Measurements from ENCODE around the gene PIK3IP1.

The PIK3IP1 gene

DNA sequence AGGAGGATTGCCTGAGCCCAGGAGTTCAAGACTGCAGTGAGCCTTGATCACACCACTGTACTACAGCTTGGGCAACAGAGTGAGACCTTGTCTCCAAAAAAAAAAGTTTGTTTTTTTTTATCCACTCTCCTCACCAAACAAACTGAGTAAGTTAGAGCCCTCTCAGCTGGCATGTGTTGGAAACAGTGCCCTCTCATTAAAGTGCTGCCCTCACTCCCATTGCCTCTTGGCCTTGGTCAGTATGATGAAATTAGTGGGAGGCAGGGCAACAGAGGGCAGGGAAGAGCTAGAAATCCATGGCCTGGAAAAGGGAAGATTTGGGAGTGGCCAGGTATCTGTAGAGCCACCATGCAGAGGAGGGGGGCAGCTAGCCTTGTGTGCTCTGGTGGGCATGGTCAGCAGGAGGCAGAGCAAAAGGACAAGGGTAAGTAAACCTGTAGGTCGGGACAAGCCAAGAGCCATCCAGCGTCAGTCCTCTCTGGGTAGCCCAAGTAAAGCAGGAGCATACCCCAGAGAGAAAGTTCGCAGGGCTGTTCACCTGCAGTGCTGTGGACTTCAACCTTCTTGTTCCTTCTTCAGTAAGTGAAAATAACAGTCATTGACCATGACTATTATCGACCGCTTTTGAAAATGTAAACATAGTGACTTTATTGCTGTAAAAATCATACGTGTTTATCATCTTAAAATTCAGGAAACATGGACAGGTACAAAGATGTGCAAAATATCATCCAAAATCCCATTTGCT is 28.2 kb downstream of the PIK3IP1 start:
- no peaks in the 10 kb centered on the region for H3F3A ChIP-seq (ENCODE audit: control insufficient read depth, insufficient read depth)
- H3K9me2 ChIP-seq (replicated peaks; ENCODE audit: control insufficient read depth, low read length), result no peaks in the 10 kb centered on the region
- H3K4me3 ChIP-seq (ENCODE audit: low read length), result no peak overlapping the region
- H3K4me2 ChIP-seq (ENCODE audit: low read length), result no peak overlapping the region
- no peaks in the 10 kb centered on the region for H3K4me1 ChIP-seq (ENCODE audit: control insufficient read depth, low read length)
- no peaks in the 10 kb centered on the region for H3K27me3 ChIP-seq (ENCODE audit: control insufficient read depth, low read length)
- no peaks in the 10 kb centered on the region for H3K79me2 ChIP-seq (ENCODE audit: control insufficient read depth, low read length)
- TF ChIP-seq EZH2phosphoT487 (IDR thresholded peaks at IDR 0.05; ENCODE audit: borderline replicate concordance, low read length), result no peak
- TF ChIP-seq, protein P1, sequence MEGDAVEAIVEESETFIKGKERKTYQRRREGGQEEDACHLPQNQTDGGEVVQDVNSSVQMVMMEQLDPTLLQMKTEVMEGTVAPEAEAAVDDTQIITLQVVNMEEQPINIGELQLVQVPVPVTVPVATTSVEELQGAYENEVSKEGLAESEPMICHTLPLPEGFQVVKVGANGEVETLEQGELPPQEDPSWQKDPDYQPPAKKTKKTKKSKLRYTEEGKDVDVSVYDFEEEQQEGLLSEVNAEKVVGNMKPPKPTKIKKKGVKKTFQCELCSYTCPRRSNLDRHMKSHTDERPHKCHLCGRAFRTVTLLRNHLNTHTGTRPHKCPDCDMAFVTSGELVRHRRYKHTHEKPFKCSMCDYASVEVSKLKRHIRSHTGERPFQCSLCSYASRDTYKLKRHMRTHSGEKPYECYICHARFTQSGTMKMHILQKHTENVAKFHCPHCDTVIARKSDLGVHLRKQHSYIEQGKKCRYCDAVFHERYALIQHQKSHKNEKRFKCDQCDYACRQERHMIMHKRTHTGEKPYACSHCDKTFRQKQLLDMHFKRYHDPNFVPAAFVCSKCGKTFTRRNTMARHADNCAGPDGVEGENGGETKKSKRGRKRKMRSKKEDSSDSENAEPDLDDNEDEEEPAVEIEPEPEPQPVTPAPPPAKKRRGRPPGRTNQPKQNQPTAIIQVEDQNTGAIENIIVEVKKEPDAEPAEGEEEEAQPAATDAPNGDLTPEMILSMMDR (IDR thresholded peaks at IDR 0.05; ENCODE audit: low read depth, low read length, poor library complexity, severe bottlenecking), result no peak
- peaks cover 39% of the 10 kb centered on the region for H3K36me3 ChIP-seq (ENCODE audit: control insufficient read depth, low read length)
- no peaks in the 10 kb centered on the region for H4K20me1 ChIP-seq (ENCODE audit: control insufficient read depth, insufficient read depth, low read depth, low read length)
- no peaks in the 10 kb centered on the region for H3K9me3 ChIP-seq (ENCODE audit: control insufficient read depth, insufficient read depth, low read length)
- H3K27ac ChIP-seq (ENCODE audit: low read depth, low read length), result no peak overlapping the region

DNA sequence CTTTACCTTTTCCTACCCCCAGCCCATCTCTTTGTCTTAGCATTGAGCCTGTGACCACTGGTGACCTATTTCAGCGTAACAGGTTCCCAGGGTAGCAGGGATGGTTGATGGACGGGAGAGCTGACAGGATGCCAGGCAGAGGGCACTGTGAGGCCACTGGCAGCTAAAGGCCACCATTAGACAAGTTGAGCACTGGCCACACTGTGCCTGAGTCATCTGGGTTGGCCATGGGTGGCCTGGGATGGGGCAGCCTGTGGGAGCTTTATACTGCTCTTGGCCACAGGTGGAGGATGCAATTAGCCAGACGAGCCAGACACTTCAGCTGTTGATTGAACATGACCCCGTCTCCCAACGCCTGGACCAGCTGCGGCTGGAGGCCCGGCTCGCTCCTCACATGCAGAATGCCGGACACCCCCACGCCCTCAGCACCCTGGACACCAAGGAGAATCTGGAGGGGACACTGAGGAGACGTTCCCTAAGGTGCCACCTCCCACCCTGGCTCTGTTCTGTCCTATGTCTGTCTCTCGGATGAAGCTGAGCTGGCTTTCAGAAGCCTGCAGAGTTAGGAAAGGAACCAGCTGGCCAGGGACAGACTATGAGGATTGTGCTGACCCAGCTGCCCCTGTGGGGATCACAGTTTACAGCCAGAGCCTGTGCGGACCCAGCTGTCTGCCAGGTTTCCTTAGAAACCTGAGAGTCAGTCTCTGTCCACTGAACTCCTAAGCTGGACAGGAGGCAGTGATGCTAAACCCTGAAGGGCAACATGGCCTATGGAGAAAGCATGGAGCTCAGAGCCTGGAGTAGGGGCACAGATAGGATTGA is 29.8 kb downstream of the PIK3IP1 start:
- no peaks in the 10 kb centered on the region for H4K20me1 ChIP-seq (ENCODE audit: control insufficient read depth, insufficient read depth, low read depth, low read length)
- no peak overlapping the region for H3K4me3 ChIP-seq (ENCODE audit: low read length)
- no peaks in the 10 kb centered on the region for H3K79me2 ChIP-seq (ENCODE audit: control insufficient read depth, low read length)
- H3K27ac ChIP-seq (ENCODE audit: low read depth, low read length), result no peak overlapping the region
- no peaks in the 10 kb centered on the region for H3K4me1 ChIP-seq (ENCODE audit: control insufficient read depth, low read length)
- no peaks in the 10 kb centered on the region for H3K9me2 ChIP-seq (replicated peaks; ENCODE audit: control insufficient read depth, low read length)
- H3F3A ChIP-seq (ENCODE audit: control insufficient read depth, insufficient read depth), result no peaks in the 10 kb centered on the region
- no peaks in the 10 kb centered on the region for H3K9me3 ChIP-seq (ENCODE audit: control insufficient read depth, insufficient read depth, low read length)
- H3K4me2 ChIP-seq (ENCODE audit: low read length), result no peak overlapping the region
- H3K36me3 ChIP-seq (ENCODE audit: control insufficient read depth, low read length), result peaks cover 47% of the 10 kb centered on the region
- H3K27me3 ChIP-seq (ENCODE audit: control insufficient read depth, low read length), result no peaks in the 10 kb centered on the region
- no peak for TF ChIP-seq EZH2phosphoT487 (IDR thresholded peaks at IDR 0.05; ENCODE audit: borderline replicate concordance, low read length)
- TF ChIP-seq, protein P1 (IDR thresholded peaks at IDR 0.05; ENCODE audit: low read depth, low read length, poor library complexity, severe bottlenecking), result no peak

GRCh38 chr22:31260474-31260856 is 31.8 kb downstream of the PIK3IP1 start:
- TF ChIP-seq EZH2phosphoT487 (IDR thresholded peaks at IDR 0.05; ENCODE audit: borderline replicate concordance, low read length), result no peak
- TF ChIP-seq, protein P1 (IDR thresholded peaks at IDR 0.05; ENCODE audit: low read depth, low read length, poor library complexity, severe bottlenecking), result no peak
- no peak overlapping the region for H3K27ac ChIP-seq (ENCODE audit: low read depth, low read length)
- H3K9me2 ChIP-seq (replicated peaks; ENCODE audit: control insufficient read depth, low read length), result no peaks in the 10 kb centered on the region
- H3K79me2 ChIP-seq (ENCODE audit: control insufficient read depth, low read length), result no peaks in the 10 kb centered on the region
- H3F3A ChIP-seq (ENCODE audit: control insufficient read depth, insufficient read depth), result no peaks in the 10 kb centered on the region
- H3K4me1 ChIP-seq (ENCODE audit: control insufficient read depth, low read length), result no peaks in the 10 kb centered on the region
- H3K4me2 ChIP-seq (ENCODE audit: low read length), result no peak overlapping the region
- H4K20me1 ChIP-seq (ENCODE audit: control insufficient read depth, insufficient read depth, low read depth, low read length), result no peaks in the 10 kb centered on the region
- peaks cover 38% of the 10 kb centered on the region for H3K36me3 ChIP-seq (ENCODE audit: control insufficient read depth, low read length)
- H3K27me3 ChIP-seq (ENCODE audit: control insufficient read depth, low read length), result no peaks in the 10 kb centered on the region
- no peaks in the 10 kb centered on the region for H3K9me3 ChIP-seq (ENCODE audit: control insufficient read depth, insufficient read depth, low read length)
- H3K4me3 ChIP-seq (ENCODE audit: low read length), result no peak overlapping the region
